ES-I3 (cell line): ENCODE data around the gene LSR.

Experiments
- H3K36me3 ChIP-seq: 2 replicates; pipeline ENCODE4 v1.6.1; 2013; ENCODE audit warnings: mild to moderate bottlenecking, low read length, control low read depth, moderate library complexity; ENCODE audit not compliant: insufficient read depth
- H3K4me1 ChIP-seq: 2 replicates; pipeline ENCODE4 v1.6.1; 2013; ENCODE audit warnings: mild to moderate bottlenecking, control low read depth, low read length; ENCODE audit not compliant: insufficient read depth
- H3K9ac ChIP-seq: 2 replicates; pipeline ENCODE4 v1.6.1; 2013; ENCODE audit warnings: low read depth, mild to moderate bottlenecking, low read length, moderate library complexity
- H3K9me3 ChIP-seq: 2 replicates; pipeline ENCODE4 v1.6.1; 2013; ENCODE audit warnings: mild to moderate bottlenecking, low read length, moderate library complexity; ENCODE audit not compliant: control insufficient read depth, insufficient read depth

LSR gene, protein sequence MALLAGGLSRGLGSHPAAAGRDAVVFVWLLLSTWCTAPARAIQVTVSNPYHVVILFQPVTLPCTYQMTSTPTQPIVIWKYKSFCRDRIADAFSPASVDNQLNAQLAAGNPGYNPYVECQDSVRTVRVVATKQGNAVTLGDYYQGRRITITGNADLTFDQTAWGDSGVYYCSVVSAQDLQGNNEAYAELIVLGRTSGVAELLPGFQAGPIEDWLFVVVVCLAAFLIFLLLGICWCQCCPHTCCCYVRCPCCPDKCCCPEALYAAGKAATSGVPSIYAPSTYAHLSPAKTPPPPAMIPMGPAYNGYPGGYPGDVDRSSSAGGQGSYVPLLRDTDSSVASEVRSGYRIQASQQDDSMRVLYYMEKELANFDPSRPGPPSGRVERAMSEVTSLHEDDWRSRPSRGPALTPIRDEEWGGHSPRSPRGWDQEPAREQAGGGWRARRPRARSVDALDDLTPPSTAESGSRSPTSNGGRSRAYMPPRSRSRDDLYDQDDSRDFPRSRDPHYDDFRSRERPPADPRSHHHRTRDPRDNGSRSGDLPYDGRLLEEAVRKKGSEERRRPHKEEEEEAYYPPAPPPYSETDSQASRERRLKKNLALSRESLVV

DNA sequence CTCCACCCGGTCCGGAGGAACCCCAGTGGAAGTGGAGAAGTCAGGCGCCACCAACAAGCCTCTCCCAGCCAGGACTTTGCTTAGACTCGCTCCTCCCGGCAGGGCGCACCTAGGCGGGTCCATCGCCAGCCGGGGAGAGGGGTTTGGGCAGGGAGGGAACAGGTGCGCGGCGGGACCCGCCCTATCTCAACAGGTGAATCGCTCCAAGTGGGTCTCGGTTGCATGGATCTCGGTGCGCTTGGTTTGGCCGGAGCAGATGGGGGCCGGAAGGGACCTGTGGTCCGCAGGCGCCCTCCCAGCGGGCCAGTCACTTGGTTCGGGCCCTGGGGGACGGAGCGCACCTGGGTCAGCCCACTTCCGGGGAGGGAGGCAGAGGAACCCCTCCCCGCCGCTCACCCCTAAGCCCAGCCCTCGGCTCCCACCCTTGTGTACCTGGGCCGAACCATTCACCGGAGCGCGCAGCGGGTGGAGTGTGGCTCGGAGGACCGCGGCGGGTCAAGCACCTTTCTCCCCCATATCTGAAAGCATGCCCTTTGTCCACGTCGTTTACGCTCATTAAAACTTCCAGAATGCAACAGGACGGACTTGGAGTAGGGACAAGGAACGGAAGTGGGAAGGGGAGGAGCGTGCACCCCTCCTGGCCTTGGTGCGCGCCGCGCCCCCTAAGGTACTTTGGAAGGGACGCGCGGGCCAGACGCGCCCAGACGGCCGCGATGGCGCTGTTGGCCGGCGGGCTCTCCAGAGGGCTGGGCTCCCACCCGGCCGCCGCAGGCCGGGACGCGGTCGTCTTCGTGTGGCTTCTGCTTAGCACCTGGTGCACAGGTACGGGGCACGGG, at the start of gene LSR:
Gene LSR (plus strand): TSS at position 693 of the 836 bp plus-strand sequence. CDS start 21 bp downstream, at position 714.
- Histone ChIP-seq H3K36me3 (peaks cover 9% of the 10 kb centered on the region), H3K4me1 (0 out of 2 replicates have a peak, but pooled peaks cover 6% of the 10 kb centered on the region), H3K9me3 (peaks cover 3% of the 10 kb centered on the region; the same call in 1 of the 2 replicates), H3K9ac (peak within 1 kb of the TSS; percentile 89)

DNA sequence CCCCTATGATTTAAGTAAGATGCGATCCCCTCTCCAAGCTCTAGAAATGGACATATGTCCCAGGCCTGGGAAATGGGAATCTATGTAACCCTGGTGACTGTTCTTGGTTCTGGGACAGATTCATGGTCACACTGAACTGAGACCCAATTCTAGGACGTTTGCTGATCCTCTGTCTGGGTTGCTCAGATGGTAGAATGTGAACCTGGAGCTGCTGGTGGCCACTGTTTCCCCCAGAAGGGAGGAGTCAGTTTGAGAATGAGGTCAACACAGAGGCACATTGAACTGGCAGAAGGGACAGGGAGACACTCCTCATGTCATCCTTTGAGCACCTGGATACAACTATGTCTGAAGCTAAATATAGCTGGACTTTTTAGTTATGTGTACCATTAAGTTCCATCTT, 49.3 kb upstream of the LSR start:
- Histone ChIP-seq H3K9ac (no peak overlapping the region), H3K9me3 (no peaks in the 10 kb centered on the region), H3K4me1 (peaks cover 26% of the 10 kb centered on the region), H3K36me3 (no peaks in the 10 kb centered on the region)

DNA sequence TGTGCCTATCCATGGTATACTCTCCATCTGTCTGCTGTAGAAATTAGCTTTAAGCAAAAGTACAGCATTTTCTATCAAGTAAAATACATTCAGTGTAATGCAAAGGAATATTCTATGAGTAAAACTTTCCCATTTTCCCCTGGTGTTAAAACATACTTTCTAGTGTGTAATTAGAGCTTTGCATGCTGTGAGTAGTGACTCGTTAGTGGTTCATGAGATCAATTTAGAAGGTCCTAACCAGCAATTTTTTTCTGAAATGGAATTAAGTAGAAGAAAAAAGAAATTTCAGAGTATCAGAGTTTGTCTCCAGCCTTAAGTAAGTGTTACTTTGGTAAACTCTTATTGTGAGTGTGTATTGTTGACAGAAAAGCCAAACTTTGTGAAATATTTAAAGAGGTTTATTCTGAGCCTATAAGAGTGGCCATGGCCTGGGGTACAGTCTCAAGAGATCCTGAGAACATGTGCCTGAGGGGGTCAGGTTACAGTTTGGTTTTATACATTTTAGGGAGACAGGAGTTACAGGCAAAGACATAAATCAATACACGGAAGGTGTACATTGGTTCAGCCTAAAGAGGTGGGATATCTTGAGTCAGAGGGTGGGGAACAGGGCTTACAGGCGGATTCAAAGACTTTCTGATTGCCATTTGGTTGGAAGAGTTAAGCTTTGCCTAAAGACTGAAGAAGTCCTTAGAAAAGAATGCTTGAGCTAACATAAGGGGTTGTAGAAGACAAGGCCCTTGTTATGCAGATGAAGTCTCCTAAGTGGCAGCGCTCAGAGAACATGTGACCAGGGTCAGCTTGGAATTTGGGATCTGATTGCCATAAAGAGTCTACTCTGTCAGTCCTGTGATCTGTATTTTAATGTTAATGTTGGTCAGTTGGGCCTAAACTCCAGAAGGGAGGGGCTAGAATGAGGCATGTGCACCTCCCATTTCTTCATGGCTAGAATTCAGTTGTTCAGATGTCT, 45.8 kb upstream of the LSR start:
- H3K9ac ChIP-seq: 0 out of 2 replicates have a peak overlapping the region, but pooled peaks have one; percentile 6
- H3K36me3 ChIP-seq: no peaks in the 10 kb centered on the region
- H3K9me3 ChIP-seq: no peaks in the 10 kb centered on the region
- peaks cover 38% of the 10 kb centered on the region for H3K4me1 ChIP-seq

DNA sequence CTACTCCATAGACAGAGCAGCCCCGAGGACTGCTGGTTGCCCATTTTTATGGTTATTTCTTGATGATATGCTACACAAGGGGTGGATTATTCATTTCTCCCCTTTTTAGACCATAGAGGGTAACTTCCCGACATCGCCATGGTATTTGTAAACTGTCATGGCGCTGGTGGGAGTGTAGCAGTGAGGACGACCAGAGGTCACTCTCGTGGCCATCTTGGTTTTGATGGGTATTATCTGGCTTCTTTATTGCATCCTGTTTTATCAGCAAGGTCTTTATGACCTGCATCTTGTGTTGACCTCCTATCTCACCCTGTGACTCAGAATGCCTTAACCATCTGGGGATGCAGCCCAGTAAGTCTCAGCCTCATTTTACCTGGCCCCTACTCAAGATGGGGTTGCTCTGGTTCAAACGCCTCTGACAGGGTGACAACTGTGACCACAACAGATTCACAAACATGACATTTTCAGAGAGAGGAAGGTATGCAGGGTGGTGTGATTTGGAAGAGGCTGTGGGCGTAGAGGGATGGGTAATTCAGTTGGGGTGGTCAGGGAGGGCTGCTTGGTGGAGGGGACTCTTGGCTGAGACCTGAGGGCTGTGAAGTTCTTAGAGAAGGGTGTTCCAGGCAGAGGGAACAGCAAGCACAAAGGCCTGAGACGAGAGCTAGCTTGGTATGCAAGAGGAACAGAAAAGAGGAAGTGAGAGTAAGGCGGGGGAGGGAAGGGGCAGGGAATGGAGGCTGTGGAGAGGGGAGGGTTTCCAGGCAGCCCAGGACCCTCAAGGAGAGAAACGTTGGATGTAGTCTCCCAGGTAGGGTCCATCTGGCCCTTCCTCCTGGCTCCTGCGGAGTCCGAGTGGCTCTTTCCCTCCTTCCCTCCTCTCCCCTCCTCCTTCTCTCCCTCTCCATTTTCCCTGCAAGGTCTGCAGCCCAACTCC, 43.7 kb upstream of the LSR start:
- Histone ChIP-seq H3K9ac (peak overlapping the region; percentile 28; the same call in 1 of the 2 replicates), H3K9me3 (no peaks in the 10 kb centered on the region), H3K36me3 (no peaks in the 10 kb centered on the region), H3K4me1 (peaks cover 30% of the 10 kb centered on the region)

DNA sequence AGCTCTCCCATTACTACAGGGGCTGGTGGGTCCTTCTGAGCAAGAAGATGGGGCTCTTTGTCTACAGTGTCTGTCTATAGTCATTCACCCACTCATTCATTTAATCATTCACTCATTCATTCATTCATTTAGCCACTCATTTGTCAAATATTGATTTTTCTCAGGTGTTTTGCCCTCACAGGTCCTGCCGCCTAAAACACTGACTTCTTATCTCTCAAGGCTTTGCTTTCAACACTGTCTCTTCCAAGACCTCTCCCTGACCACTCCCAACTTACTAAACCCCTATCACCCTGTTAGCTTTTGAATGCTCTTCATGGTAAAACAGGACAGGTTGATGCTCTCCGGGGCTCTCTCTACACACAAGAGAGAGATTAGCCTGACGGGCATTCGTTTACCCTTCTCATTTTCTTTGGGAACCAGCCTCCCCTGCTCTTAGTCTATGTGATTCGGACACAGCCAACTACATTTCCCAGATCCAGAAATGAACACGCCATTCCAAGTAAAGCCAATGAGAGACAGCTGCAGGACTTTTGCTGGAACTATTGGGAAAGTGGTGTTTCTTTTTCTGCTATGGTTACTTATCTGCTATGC, 43.0 kb upstream of the LSR start:
- Histone ChIP-seq H3K4me1 (peaks cover 30% of the 10 kb centered on the region), H3K9me3 (no peaks in the 10 kb centered on the region), H3K36me3 (no peaks in the 10 kb centered on the region), H3K9ac (peak overlapping the region; percentile 28; the same call in 1 of the 2 replicates)

DNA sequence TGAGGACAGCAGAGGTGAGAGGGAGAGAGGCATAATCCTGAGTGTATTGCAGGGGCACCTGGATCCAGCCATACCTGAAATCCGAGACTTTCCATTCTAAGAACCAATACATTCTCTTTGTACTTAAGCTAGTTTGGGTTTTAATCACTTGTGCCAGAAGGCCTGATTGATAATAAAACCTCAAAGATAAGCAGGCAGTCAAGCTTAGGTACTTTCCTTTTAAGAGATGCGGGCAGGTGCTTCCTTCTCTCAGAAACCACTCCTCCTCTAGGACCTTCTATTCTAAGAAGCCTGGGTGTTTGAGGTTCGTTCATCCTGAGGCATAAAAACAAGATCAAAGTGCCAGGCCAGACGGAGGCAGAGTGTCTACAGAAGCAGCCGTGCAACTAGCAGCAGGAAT, 42.4 kb upstream of the LSR start:
- Histone ChIP-seq H3K4me1 (peaks cover 30% of the 10 kb centered on the region), H3K36me3 (no peaks in the 10 kb centered on the region), H3K9me3 (no peaks in the 10 kb centered on the region), H3K9ac (no peak overlapping the region)

DNA sequence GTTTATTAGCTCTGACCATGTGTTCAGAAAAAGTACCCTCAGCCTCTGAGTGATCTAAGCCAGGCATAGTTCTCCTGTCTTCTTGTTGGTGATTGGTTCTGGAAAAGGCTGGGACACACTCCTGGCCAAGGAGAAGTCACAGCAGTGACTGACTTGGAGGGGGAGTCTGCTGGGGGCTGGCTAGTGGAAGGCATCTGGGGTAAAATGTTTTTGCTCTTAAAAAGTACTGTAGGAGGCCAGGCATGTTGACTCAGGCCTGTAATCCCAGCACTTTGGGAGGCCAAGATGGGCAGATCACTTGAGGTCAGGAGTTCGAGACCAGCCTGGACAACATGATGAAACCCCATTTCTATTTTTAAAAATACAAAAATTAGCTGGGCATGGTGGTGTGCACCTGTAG, 41.9 kb upstream of the LSR start:
- H3K9me3 ChIP-seq: no peaks in the 10 kb centered on the region
- H3K9ac ChIP-seq: no peak overlapping the region
- peaks cover 30% of the 10 kb centered on the region for H3K4me1 ChIP-seq
- H3K36me3 ChIP-seq: no peaks in the 10 kb centered on the region

DNA sequence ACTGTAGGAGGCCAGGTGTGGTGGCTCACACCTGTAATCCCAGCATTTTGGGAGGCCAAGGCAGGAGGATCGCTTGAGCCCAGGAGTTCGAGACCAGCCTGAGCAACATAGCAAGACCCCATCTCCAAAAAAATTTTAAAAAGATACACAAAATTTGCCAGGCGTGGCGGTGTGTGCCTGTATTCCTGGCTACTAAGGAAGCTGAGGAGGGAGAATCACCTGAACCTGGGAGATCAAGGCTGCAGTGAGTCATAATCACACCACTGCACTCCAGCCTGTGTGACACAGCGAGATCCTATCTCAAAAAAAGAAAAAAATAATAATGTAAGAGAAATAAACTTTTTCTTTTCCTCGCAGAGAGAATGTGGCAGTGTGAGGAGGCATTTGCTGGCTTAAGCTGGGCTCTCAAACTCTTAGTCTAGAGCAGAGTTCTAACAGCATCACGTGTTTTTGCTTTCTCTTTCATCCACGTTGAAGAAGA, 41.4 kb upstream of the LSR start:
- H3K9me3 ChIP-seq: no peaks in the 10 kb centered on the region
- no peak overlapping the region for H3K9ac ChIP-seq
- peaks cover 29% of the 10 kb centered on the region for H3K4me1 ChIP-seq
- H3K36me3 ChIP-seq: no peaks in the 10 kb centered on the region

DNA sequence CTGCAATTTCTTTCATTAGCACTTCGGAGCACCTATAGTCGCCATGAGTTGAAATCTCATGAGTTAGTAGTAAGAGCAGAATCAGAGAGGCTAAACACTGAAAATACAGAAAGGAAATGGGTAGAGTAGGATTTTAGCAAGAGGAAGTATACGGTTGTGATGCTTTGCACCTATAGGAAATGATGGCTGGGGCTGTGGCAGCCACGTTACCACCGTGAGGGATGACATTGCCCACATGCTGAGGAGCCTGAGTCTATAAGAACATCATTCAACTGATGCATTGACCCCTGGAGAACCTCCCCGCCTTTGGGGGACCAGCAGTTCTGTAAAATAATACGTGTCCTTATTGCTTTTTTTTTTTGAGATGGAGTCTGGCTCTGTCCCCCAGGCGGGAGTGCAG, 40.7 kb upstream of the LSR start:
- H3K36me3 ChIP-seq: no peaks in the 10 kb centered on the region
- H3K4me1 ChIP-seq: peaks cover 22% of the 10 kb centered on the region
- H3K9me3 ChIP-seq: no peaks in the 10 kb centered on the region
- H3K9ac ChIP-seq: no peak overlapping the region

DNA sequence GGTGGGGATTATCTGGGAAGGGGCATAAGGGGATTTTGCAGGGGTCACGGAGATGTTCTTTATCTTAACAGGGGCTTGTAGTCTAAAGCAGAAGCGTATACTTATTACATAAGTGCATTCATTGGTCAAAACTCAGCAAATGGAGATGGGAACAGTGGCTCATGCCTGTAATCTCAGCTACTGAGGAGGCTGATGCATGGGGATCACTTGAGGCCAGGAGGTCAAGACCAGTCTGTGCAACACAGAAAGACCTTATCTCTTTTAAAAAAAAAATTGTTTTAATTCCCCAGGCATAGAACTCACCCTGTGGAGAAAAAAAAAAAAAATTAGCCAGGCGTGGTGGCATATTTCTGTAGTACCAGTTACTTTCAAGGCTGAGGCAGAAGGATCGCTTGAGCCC, 39.2 kb upstream of the LSR start:
- peaks cover 12% of the 10 kb centered on the region for H3K4me1 ChIP-seq
- no peaks in the 10 kb centered on the region for H3K9me3 ChIP-seq
- H3K9ac ChIP-seq: no peak overlapping the region
- no peaks in the 10 kb centered on the region for H3K36me3 ChIP-seq

DNA sequence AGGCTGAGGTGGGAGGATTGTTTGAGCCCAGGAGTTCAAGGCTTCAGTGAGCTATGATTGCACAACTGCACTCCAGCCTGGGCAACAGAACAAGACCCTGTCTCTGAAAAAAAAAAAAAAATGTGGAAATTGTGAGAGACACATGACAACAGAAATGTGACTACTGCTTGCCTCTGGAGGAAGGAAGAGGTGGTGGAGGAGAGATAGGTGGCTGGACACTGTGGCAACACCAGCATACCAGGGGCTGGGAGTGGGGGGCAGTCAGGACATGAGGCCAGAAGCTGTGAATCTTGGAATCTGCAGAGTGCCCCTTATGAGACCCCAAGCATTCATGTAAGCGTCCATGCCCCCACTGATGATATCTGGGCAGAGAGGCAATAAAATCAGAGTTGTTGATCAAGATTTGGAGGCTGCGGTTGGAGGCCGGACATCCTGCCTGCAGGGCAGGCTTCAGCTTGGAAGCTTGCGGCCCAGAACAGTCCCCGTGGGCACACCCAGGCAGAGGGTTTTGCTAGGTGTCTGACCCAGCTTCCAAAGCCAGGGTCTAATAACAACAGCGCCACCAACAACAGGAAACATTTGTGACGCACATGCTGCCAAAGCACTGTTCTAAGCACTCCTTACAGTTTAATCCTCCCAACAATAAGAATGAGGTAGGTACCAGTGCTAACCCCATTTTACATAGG, 37.1 kb upstream of the LSR start:
- Histone ChIP-seq H3K36me3 (no peaks in the 10 kb centered on the region), H3K4me1 (peaks cover 5% of the 10 kb centered on the region; the same call in 1 of the 2 replicates), H3K9me3 (no peaks in the 10 kb centered on the region), H3K9ac (no peak overlapping the region)

DNA sequence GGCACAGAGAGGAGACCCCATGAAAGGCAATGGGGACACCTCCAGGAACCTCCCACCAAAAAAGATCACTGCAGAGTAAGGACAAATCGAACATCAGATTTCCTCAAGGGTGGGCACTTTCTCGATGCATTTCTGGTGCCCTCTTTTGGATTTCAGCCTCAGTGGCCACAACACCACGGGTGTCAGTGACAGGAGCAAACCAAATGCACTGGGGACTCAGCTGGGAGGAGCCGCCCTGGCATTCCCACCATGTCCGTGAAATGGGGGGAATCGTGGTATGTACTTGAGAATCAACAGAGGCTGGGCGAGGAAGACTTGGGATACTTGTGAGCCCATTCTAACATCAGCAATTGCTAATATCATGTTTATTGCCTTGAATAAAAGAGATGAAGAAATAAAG, 36.6 kb upstream of the LSR start:
- Histone ChIP-seq H3K9me3 (no peaks in the 10 kb centered on the region), H3K4me1 (peaks cover 5% of the 10 kb centered on the region; the same call in 1 of the 2 replicates), H3K9ac (no peak overlapping the region), H3K36me3 (no peaks in the 10 kb centered on the region)
